GM19468 (cell line): Measurements from ENCODE around the gene NUP107.
A peak's percentile ranks its signal among the peaks of the same experiment; 100 is the strongest.

Source experiments
- ATAC-seq: cut with Tn5 transposase; IDR thresholded peaks from one replicate; pipeline ENCODE4 v1.9.1; 2021; ENCODE audit warnings: mild to moderate bottlenecking, moderate library complexity, moderate number of reproducible peaks; ENCODE audit not compliant: unreplicated experiment; ENCODE audit errors: extremely low read depth

The NUP107 gene

DNA sequence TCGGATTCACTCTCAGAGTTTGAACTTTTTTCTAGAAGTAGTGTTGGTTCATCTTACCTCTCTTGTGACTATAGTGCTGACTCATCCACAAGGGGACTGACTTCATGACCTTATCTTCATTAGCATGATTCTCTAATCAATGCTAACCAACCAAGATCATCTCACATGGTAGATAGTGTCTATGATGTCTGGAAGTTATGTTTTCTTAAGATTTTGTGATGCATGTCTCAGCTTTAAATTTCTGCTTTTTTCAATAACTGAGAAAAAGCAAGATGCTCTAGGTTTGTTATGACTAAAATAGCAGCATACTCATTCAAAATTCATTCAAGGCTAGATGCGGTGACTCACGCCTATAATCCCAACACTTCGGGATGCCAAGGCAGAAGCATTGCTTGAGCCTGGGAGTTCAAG is 46.9 kb downstream of the NUP107 start:
- no peak for ATAC-seq

DNA sequence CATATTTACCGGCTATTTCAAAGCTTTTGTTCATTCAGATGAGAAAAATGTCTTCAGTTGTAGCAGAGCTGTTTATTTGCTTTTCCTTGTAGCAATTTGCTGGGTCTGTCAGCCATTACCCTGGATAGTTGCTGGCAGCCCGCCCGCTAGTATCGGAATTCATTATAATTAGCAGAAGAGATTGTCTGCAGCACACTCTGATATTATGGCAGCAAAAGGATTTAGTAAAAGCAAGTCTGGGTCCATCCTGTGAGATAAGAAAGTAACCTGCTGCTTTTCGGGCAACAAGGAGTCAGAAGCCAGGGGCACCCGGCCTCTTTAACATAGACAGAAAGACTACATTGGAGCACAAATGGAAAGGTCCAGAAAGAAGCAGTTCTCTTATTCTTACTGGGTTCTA is 53.1 kb downstream of the NUP107 start:
- no peak for ATAC-seq

DNA sequence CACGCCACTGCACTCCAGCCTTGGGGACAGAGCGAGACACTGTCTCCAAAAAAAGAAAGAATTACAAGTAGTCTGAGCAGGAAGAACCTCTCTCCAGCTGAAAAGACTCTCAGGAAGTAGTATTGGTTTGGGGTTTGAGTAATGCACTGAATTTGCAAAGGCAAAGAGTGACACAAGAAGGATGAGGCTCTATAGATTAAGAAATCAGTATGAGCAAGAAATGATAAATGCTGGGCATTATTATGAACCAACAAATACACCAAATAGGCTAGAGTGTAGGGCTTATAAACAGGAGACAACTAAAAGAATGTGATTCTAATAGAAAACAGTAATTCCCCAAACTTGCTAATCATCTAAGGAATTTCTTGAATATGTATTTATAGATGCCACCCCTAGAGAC is 56.6 kb downstream of the NUP107 start:
- ATAC-seq: no peak

DNA sequence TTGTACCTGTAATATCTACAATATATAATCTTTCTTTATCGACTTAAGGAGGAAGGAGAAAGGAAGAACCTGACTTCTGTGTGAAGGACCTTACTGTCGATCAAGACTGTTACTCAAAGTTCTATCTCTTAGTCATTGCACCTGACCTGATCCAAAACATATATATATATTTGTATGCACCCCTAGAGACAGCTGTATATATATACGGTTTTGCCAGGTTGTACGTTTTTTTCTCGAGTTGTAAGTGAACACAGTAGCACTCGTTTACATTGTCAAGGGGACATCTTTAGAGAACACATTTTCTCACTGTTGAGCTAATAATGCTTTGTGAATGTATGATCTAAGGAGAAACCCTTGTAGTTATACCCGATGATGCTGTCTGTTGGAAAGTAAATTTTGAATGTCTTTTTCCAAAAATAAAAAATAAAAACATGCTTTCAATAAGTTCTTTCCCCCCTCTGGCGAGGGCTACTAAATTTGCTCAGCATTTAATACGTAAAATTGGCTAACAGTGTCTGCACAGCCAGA is 58.7 kb downstream of the NUP107 start:
- ATAC-seq: no peak

DNA sequence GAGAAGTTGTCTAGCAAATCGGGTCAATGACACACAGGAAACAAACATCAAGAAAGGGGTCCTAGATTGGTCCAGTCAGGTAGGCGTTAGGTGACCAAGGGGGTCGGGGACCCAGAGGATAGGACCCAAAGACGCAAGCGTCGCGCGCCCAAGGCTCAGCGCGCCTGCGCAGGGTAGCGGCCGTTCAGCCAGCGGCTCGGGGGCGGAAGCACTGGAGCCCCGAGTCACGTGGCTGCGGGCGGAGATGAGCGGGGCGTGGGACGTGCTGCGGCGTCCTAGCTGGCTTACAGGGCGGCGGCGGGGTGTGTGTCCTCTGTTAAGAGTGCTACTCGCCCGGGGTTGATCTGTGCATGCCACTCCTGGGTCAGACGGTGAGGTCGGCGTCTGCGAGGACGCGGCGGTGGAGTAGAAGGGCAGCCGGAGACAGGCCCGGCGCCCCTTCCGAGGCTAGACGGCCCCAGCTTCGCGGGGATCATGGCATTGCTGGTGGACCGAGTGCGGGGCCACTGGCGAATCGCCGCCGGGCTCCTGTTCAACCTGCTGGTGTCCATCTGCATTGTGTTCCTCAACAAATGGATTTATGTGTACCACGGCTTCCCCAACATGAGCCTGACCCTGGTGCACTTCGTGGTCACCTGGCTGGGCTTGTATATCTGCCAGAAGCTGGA is 59.3 kb downstream of the NUP107 start, which contains the start of gene SLC35E3:
SLC35E3 (plus strand) TSS at position 273 of the 668 bp plus-strand sequence; CDS start at position 475, 202 bp downstream.
- peak; percentile 94 for ATAC-seq

DNA sequence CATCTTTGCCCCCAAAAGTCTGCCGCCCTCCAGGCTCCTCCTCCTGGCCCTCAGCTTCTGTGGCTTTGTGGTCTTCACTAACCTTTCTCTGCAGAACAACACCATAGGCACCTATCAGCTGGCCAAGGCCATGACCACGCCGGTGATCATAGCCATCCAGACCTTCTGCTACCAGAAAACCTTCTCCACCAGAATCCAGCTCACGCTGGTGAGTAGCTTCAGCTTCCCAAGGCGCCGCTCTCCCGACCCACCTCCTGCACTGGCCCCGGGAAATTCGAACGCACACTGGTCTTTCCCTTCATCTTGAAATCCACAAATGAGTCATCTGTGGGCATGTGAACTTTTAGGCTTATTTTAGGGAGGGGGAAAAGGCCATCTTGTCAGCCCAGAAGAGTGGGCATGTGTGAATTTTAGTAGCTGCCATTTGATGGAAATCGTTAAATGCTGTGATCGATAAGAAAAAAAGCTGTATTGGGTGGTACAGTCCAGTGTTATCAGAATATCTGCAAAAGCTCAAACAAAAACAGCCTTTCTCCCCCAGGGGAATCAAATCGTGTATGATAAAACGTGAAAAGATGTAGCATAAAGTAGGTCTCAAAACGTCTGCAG is 59.9 kb downstream of the NUP107 start:
- no peak for ATAC-seq

DNA sequence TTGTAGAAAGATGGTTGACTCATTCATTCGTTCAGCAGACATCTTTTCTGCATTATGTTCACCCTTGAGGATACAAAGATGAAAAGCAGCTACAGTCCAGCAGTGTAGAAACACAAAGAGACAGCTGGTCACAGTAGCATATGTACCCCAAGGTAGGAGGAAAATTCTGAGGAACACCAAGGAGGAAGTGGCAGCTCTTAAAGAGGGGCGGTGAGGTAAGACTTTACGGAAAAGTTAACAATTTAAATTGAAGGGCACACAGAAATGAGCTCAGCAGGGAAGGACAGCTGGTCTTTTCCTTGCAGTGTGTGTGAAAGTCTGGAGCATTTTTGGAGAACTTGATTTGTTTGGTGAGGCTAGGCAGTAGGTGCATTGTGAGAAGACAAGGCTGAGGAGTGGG is 62.7 kb downstream of the NUP107 start:
- ATAC-seq: no peak

DNA sequence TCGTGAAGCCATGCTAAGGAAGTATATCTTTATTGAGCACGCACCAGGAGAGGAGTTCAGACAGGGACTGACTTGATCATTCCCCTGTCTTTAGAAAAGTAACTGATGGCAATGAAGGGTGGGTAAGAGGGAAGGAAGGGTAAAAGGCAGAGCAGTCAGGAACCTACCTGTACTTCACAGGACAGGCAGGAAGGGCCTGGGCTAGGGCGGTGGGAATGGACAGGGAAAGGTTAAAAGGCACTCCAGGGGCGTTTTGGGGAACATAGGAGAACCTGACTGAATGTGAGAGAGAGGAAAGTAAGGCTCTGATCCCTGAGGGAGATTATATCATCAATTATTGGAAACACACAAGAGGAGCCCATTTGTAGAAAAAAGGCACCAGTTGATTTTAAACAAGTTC is 63.1 kb downstream of the NUP107 start:
- ATAC-seq: no peak

DNA sequence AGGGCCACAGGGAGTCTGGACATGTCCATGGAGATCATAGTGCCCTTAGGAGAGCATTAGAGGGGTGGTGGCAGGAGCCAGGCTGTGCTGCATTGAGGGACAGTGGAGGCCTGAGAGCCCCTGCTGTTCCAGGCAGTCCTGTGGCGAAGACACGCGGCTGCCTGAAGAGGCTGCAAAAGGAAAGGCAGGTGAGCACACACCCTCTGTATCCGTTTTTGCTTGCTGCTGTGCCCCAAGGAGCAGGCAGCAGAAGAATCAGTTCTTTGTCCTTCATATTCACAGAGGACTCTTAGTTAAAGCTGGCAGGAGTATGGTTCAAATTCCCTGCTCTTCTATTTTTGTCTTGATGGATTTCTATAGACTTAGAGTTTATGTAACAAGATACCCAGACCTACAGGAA is 63.7 kb downstream of the NUP107 start:
- ATAC-seq: no peak

DNA sequence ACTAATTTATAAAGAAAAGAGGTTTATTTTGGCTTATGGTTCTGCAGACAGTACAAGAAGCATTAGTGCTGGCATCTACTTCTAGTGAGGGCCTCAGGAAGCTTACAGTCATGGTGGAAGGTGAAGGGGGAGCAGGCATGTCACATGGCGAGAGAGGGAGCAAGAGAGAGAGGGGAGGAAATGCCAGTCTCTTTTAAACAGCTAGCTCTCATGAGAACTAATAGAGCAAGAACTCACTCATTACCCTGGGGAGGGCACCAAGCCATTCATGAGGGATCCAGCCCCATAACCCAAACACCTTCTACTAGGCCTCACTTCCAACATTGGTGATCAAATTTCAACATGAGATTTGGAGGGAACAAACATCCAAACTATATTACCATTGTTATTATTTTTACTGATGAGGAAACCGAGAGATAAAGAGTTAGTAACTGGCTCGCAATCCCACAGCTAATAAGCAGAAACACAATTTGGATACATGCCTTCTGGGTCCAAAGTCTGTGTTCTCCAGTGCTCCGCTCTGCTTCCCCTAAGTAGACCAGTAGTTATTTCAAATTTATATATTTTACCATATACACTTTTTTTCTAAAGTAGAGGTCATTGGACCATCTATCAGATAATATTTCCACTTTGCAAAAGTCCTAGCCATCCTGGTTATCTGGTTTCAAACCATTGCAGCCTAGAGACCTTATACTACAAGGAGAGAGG is 68.9 kb downstream of the NUP107 start:
- no peak for ATAC-seq

DNA sequence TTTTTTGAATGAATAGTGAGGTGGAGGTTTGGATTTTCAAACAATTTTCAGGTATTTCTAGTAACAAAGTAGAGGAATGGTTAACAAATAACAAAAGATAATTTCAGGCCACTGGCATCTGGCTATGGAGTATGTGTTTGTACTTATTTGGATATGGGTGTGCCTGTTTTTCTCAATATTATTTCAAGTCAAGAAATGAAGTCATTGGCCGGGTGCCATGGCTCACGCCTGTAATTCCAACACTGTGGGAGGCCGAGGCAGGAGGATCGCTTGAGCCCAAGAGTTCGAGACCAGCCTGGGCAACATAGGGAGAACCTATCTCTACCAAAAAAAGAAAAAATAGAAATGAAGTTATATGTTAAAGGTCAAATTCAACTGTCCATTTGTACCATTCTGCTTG is 73.1 kb downstream of the NUP107 start:
- no peak for ATAC-seq

DNA sequence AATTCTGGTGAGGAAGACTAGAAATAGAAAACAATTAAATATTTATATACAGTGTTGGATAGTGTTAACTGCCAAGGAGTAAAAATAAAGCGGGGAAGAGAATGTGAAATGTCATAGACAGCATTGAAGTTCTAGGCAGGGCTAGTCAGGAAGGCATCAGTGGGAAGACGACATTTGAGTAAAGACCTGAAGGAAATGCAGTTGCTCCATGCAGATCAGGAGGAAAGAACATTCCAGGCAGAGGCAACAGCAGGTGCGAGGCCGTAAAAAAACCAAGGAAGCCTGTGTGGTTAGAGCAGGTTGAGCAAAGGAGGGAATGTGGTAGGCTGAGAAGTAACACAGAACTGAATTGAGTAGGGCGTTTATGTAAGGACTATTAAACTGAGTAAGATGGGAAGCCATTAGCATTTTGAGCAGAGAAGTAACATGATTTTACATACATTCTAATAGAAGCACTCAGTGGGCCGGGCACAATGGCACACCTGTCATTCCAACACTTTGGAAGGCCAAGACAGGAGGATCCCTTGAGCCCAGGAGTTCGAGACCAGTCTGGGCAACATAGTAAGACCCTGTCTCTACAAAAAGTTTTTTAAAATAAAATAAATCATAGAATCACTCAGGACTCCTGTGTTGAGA is 74.1 kb downstream of the NUP107 start:
- no peak for ATAC-seq

DNA sequence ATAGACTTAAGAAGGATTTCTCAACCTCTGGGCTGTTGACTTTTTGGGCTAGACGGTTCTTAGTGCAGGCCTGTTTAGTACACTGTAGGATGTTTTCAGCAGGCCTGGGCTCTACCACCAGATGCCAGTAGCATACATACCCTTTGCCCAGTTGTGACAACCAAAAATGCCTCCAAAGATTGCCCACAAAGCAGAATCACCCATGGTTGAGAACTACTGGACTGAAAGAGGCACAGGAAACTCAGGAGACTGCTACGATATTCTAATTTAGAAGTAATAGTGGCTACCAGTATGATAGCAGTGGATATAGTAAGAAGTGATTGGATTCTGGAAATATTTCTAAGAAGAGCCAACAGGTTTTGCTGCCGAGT is 74.6 kb downstream of the NUP107 start:
- ATAC-seq: no peak

DNA sequence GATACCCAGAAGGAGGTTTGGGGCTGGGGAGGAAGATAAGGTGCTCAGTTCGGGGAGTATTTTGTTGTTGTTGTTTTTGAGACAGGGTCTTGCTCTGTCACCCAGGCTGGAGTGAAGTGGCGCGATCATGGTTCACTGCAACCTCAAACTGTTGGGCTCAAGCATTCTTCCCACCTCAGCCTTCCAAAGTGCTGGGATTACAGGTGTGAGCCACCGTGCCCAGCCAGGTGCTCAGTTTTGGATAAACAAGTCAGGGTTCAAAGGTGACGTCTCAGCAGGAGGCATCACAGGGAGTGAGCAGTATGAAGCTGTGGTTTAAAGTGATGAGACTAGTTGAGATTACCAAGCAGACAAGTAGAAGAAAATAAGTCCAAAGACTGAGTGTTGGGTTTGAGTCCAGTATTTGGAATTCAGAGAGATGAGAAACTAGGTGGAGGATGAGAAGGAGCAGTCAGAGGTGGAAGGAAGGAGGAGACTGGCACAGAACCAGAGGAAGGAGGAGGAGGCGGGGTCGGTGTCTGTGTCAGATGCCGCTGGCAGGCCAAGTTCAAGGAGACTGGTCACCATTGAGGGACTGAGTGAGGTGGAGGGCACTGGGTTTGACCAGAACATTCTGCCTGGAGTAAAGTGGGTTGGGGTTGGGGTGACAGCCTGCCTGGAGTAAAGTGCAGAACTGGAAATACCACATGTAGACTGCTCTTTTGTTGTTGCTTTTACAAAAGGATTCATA is 75.3 kb downstream of the NUP107 start:
- ATAC-seq: no peak

DNA sequence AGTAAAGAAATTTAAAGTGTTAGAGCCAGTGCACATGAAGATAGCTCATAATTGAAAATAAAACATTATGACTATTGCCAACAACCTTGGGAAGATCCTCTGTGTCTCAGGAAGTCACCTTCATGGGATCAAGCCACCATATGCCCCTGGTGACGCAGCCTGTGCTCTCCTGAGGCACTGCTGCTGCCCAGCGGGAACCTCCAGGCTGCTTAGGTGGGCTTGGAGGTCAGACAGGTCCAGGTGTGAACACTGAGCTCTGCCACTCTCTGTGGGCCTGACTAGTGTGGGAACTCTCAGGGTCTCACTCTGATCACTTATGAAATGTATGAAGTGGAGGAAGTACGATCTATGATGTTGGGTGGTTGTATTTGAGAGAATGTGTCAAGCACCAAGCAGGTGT is 75.9 kb downstream of the NUP107 start:
- ATAC-seq: no peak

DNA sequence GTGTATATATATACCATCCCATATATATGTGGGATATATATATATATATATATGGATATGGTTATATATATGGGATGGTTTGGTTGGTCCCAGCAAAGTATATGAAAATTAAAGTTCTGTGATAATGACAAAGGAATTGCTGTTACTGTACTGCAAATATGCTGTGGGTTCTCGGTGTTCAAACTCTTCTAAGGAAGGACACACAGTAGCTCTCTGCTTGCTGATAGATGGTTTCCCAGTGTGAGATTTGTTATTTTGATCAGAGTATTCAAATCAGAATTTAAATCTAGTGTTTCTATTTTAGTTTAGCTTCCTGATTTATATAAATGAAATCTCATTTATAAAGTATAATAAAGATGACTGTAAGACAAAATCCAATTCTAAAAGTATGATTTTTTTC is 78.9 kb downstream of the NUP107 start:
- no peak for ATAC-seq

DNA sequence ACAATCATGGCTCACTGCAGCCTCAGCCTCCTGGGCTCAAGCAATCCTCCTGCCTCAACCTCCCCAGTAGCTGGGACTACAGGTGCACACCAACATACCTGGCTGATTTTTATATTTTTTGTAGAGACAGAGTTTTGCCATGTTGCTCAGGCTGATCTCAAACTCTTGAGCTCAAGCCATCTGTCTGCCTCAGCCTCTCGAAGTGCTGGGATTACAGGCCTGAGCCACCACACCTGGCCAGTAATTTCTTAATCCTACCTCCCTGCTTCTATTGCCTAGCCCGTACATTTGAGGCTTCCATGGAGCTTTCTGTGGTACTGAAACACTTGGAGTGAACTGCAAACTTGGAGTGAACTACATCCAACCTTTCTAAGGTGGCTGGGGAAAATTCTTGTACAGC is 79.9 kb downstream of the NUP107 start:
- no peak for ATAC-seq

DNA sequence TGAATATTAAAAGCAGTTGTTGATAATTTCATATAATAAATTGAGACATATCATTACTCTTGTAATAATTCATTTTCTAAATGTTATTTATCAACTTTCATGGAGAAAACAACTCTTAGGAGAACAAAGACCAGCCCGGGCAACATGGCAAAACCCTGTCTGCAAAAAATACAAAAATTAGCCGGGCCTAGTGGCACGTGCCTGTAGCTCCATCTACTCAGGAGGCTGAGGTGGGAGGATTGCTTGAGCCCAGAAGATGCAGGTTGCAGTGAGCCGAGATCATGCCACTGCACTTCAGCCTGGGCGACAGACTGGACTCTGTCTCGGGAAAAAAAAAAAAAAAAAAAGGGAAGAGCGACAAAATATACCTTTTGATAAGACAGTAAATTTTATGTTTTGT is 80.4 kb downstream of the NUP107 start:
- no peak for ATAC-seq

DNA sequence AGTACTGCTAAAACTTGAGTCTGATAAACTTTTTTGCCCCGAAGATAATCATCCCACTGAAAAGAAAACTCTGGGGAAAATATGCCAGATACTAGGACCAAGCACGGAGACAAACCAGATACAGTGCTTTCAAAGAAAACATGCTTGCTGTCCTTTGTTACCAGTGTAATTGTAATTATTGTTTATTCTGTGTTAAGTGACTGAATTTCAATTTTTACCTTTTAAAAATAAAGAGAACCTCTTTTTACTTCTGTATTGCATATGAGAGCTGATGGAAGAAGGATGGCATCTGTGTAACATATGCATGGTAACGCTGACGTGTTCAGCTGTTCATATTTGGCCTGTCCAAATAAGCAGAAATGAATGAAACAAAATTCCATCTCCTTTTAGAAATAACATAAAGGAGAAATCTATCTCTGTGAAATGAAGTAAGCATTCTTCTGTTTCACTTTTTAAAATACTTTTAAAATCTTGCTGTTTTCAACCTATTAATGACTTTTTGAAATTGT is 81.7 kb downstream of the NUP107 start:
- no peak for ATAC-seq

DNA sequence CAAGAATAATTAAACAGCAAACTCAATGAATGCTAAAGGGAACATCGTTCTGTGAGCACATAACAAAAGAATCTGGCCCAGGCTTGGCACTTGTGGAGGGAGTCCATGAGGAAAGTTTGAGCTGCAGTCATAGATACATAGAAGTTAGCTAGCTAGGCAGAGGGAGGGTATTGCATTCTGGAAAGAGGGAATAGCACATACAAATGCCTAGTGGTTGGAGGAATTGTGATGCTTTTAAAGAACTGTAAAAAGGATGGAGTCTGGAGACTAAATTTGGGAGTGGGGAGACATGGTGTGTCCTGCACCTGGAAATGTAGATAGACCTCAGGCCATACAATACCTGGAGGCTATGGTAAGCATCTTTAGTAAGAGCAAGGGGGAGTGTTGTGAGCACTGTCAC is 83.2 kb downstream of the NUP107 start:
- no peak for ATAC-seq
